ENCODE results near the gene LENG8.
"Not testable (repeated sequence)": the region's sequence is repeated elsewhere in the genome, so short reads cannot be mapped to it uniquely, and the experiment has no call there.

LENG8 gene

DNA sequence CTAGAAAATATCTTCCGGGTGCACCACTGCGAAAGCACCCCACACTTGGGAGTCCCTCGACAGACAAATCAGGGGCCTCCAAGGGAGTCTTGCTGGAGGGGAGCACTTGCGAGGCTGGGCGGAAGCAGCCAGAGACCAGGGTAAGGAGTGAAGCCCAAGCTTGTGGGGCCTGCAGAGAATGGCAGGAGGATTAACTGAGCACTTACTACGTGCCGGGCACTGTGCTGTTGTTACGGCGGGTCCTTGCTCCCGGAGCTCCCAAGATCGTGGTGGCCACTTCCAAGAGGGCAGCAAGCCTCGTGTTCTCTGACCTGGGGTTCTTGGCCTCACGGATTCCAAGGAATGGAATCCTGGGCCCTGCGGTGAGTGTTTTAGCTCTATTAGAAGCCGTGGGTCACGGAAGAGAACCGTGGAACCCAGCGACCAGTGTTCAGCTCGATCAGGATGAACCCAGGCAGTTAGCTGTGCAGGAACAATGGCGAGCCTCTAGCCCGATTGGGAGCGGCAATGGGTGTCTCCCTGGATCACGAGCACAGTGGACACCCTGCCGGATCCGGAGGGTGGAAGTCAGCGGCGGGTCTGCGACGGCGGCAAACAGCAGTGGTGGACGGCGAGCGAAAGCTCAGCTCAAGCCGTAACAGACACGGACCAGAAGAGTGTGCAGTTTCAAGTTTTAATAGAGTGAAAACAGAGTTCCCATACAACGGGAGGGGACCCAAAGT, 24.2 kb upstream of the LENG8 start:
- no peak for DNase-seq

DNA sequence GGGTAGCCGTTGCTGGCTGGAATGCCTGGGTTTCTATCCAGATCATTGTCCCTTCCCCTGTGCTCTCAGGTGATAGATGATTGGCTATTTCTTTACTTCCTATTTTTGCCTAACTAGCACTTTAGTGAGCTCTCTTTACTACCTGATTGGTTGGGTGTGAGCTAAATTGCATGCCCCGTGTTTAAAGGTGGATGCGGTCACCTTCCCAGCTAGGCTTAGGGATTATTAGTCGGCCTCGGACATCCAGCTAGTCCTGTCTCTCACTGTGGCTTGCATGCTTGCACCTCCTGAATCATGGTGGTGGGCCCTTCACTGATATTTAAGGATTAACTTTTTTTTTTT, 23.6 kb upstream of the LENG8 start:
- no peak for DNase-seq

DNA sequence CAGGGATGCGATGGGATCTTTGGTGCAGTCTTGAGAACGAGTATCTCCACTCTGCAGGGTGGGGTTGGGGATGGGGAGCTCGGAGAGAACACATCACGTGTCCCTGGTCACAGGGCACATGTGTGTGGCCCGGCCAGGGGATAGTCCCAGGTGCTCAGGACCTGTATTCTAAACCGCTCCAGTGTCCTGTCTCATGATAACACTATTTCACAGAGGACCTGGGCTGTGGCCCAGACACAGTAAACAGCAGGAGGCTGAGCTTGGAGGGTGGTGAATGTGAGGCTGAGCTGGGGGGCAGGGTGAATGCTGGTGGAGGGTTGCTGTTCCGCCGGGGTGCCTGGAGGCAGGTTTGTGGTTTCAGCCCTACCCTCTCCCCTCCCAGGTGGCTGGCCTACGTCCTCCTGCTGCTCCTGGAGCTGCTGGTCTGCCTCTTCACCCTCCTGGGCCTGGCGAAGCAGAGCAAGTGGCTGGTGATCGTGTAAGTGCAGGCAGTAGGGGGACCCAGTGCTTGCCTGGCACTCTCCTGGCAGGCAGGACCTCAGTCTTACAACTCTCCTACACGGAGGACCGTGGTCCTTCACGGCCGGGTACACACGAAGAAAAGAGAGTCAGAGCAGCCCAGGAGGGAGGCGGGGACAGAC, 22.6 kb upstream of the LENG8 start:
- DNase-seq: no peak

GRCh38 chr19:54427586-54427985, 21.4 kb upstream of the LENG8 start:
- DNase-seq: no peak

- DNase-seq: no peak
Measured at GRCh38 chr19:54428323-54429175, 20.4 kb upstream of the LENG8 start.

GRCh38 chr19:54429176-54429495, 19.9 kb upstream of the LENG8 start:
- DNase-seq: no peak

GRCh38 chr19:54429545-54430227, 19.3 kb upstream of the LENG8 start:
- DNase-seq: no peak

DNA sequence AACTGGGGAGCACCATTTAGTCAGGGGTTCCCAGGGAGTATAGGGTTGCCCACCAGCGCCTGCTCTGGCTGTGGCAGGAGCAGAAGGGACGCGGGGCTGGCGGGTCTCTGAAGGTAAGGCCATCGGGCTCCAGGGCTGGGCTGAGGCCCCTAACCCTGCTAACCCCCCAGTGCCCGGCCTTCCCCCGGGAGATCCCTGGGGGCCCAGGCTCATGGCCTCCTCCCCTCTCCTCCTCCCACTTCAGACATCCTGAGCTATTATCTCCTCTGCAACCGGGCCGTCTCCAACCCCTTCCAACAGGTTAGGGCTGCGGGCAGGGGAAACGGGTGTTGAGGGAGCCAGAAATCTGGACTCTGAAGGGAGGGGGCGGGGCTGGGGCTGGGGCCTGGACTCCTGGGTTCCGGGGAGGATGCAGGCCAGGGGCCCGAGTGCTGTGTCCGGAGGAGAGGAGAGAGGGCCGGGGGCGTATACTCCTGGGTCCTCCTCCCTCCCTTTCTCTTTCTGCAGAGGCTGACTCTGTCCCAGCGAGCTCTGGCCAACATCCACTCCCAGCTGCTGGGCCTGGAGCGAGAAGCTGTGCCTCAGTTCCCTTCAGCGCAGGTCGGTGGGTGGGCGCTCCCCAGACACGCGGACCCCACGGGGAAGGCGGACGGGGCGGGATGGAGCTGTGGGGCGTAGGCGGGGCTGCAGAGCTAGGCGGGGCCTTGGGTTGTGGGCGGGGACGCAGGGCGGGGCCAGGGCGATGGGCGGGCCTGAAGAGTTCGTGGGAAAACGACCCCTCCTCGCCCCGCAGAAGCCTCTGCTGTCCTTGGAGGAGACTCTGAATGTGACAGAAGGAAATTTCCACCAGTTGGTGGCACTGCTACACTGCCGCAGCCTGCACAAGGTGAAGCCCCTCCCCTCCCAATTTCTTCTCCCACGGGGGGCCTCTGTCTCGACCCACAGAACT, 18.4 kb upstream of the LENG8 start:
- DNase-seq: no peak

- peak; percentile 25 for DNase-seq
Measured at GRCh38 chr19:54431255-54431838, 17.7 kb upstream of the LENG8 start.

GRCh38 chr19:54432144-54432738, 16.8 kb upstream of the LENG8 start:
- no peak for DNase-seq

DNA sequence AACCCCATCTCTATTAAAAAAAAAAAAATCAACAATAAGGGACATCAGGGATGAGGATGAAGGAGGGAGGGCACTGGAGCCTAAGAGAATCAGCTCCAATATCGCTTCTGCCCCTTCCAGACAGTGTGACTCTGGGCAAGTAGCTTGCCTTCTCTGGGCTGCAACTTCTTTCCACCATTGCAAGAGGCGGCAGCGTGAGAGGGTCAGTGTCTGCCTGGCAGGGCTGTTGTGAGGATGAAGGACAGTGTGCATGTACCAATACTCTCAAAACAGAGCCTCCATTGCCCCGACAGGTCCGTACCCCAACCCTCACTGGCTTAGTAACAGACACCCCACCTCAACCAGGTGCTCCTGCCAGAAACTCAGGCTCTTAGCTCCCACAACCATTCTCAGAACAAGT, 15.3 kb upstream of the LENG8 start:
- DNase-seq: no peak

- DNase-seq: no peak
Measured at GRCh38 chr19:54434112-54434872, 14.7 kb upstream of the LENG8 start.

DNA sequence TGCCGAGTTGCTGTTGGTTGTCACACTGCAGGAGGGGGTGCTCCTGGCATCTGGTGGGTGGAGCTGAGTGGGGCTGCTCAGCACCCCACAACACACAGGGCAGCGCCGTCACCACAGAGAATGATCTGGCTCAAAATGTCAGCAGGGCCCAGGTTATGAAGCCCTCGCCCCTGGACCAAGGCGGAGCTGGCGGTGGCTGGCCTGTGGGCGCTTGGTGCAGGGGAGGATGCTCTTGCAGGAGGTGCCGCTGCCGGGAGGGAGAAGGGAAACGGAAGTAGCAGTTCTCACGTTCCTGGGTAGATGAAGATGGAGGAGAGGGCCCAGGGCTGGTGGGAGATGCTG, 14.2 kb upstream of the LENG8 start:
- no peak for DNase-seq

DNA sequence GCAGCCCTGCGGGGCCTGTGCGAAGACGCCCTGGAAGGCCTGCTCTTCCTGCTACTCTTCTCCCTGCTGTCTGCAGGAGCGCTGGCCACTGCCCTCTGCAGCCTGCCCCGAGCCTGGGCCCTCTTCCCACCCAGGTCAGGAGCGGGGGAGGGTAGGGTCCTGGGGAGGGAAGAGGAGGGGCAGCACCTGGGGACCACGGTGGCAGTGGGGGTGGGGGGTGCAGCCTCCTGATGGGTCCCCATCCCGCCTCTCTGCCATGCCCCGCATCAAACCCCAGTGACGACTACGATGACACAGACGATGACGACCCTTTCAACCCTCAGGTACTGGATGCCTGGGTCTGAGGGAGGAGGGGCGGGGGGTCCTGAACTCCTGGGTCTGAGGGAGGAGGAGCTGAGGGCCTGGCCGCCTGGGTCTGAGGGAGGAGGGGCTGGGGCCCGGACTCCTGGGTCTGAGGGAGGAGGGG, 13.4 kb upstream of the LENG8 start:
- DNase-seq: no peak

GRCh38 chr19:54436031-54436523, 12.9 kb upstream of the LENG8 start:
- DNase-seq: no peak

- DNase-seq: no peak
Measured at GRCh38 chr19:54436628-54437252, 12.3 kb upstream of the LENG8 start.

DNA sequence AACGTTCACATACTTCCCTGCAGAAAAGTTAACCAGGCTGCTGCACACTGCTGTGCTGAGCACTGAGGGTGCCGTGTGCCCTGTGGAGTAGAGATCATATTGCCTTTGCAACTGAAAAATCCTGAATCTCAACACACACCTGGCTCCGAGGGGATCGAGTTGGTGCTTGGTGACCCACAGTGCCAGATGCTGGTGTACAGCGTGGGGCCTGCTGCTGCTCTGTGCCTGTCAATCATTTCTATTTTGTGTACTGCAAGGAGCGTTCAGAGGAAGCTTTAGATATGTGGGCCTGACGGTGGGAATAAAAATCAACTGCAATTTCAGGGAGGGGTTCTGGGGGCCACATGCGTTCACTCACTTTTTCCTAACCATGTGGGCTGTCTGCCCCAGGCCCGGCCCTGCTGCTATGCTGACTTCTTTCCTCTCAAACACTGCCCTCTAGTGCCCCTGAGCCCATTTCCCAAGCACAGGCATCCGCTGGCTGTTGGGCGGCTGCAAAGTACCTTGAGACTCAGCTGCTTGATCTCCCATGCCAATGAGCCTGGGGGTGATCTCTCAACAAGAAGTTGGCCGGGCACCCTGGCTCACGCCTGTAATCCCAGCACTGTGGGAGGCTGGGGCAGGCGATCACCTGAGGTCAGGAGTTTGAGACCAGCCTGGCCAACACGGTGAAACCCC, 9.7 kb upstream of the LENG8 start:
- no peak for DNase-seq

- DNase-seq: no peak
Measured at GRCh38 chr19:54440641-54441040, 8.4 kb upstream of the LENG8 start.

DNA sequence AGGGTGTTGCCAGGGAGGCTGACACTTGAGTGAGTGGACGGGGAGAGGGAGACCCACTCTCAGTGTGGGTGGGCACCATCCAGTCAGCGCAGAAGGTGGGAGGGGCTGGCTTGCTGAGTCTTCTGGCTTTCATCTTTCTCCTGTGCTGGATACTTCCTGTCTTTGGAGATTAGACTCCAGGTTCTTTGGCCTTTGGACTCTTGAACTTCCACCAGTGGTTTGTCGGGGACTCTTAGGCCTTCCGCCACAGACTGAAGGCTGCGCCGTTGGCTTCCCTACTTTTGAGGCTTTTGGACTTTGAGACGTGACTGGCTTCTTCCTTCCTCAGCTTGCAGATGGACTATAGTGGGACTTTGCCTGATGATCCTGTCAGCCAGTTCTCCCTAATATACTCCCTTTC, 4.3 kb upstream of the LENG8 start:
- no peak for DNase-seq

DNA sequence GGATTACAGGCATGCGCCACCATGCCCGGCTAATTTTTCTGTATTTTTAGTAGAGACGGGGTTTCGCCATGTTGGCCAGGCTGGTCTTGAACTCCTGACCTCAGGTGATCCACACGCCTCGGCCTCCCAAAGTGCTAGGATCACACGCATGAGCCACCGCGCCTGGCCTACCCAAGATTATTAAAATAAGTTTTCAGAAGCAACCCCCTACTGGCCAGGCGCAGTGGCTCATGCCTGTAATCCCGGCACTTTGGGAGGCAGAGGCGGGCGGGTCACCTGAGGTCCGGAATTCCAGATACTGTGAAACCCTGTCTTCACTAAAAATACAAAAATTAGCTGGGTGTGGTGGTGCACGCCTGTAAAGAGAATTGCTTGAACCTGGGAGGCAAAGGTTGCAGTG, 2.6 kb upstream of the LENG8 start:
- not testable (repeated sequence) for DNase-seq
